Esophagus muscularis mucosa (tissue), 4 donors: Measurements from ENCODE around the gene ZFP36. TPM values are rescaled to one million over a fixed set of nuclear protein-coding genes. Genes with fewer than 3 reads are reported as not detected.

Experiments
- DNase-seq: peaks from one replicate; pipeline ENCODE4 v3.0.0-alpha.2; 2017; ENCODE audit errors: extremely low spot score
- H3K27ac ChIP-seq, 4 donors: fragments of 200-600 bp; sonication (generic); replicated peaks in 1 of 4; 1 replicate in 3 of 4; 2 replicates in 1 of 4; pipeline ENCODE4 v1.5.1; 2016 to 2019; ENCODE audit warnings: mild to moderate bottlenecking in 1 of 4
- H3K27me3 ChIP-seq, 4 donors: fragments of 200-600 bp; sonication (generic); one replicate each; pipeline versions ENCODE4 v1.5.1 to v1.6.0; 2016 to 2019
- H3K36me3 ChIP-seq, 4 donors: fragments of 200-600 bp; sonication (generic); one replicate each; pipeline ENCODE4 v1.5.1; 2016 to 2019
- H3K4me1 ChIP-seq, 4 donors: fragments of 200-600 bp; sonication (generic); one replicate each; pipeline ENCODE4 v1.5.1; 2016 to 2019
- H3K4me3 ChIP-seq, 4 donors: fragments of 200-600 bp; sonication (generic); 1 replicate in 2 of 4; 2 replicates in 2 of 4; pipeline ENCODE4 v1.5.1; 2016 to 2019; ENCODE audit warnings: mild to moderate bottlenecking in 4 of 4, moderate library complexity in 1 of 4
- H3K9me3 ChIP-seq, 4 donors: fragments of 200-600 bp; sonication (generic); 1 replicate in 3 of 4; 2 replicates in 1 of 4; pipeline ENCODE4 v1.5.1; 2016 to 2019
- EP300 ChIP-seq: sonication (generic); formaldehyde crosslinking; IDR thresholded peaks from one replicate; pipeline ENCODE4 v1.6.1; 2017; ENCODE audit warnings: antibody characterized with exemption
- POLR2A ChIP-seq: fragments of 450-650 bp; IDR thresholded peaks from one replicate; pipeline ENCODE4 v1.6.1; 2017; ENCODE audit warnings: antibody characterized with exemption, moderate library complexity, mild to moderate bottlenecking, low read depth
- POLR2AphosphoS5 ChIP-seq, 2 donors: sonication (generic); formaldehyde crosslinking; IDR thresholded peaks; one replicate each; pipeline ENCODE4 v1.6.1; 2017; ENCODE audit warnings: antibody characterized with exemption in 2 of 2
- WGBS: methylation state at CpG from one replicate; pipeline ENCODE4 v1.1.5; 2018; 5-methylcytosine and 5-hydroxymethylcytosine counted together
- intact Hi-C: fragments of 100-400 bp; cut with DNase I; formaldehyde crosslinking; loops from one replicate; pipeline ENCODE4 v1.15.1; 2023
- total RNA-seq, 4 donors: library from RNA; depleted of rRNA; stranded (reverse); fragments of >200 nt; gene quantifications; one replicate each; pipeline versions ENCODE4 v1.1.0 to v1.2.1, GENCODE V29; 2016
- TF ChIP-seq, protein P1 (sequence below), 3 experiments: fragments of 200-600 bp in 2 of 3; fragments of 450-650 bp in 1 of 3; sonication (generic) in 2 of 3; IDR thresholded peaks; one replicate each; pipeline ENCODE4 v1.5.1; 2017 to 2019; ENCODE audit warnings: antibody characterized with exemption in 3 of 3, mild to moderate bottlenecking in 2 of 3, moderate library complexity in 1 of 3

ZFP36 gene
- total RNA-seq, 4 donors from 2014 or later = 135 to 577 (median 196) TPM

DNA sequence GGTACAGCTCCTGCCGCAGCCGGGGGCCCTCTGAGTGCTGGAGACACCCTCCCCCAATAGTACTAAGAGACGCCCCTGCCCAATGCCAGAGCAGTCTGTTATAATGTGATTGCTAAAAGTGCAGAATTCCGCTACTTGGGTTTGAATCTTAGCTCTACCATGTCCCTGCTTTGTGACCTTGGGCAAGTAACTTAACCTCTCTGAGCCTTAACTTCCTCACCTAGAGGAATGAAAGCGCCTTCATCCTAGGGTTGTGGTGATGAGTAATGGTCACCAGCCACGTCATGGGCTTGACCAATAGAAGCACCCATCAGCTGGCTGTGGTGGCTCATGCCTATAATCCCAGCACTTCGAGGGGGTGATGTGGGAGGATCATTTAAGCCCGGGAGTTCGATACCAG, 12.4 kb downstream of the ZFP36 start:
- DNase-seq = no peak
- no peak for TF ChIP-seq POLR2AphosphoS5 (IDR thresholded peaks at IDR 0.05)
- TF ChIP-seq EP300 = no peak
- TF ChIP-seq, protein P1, sequence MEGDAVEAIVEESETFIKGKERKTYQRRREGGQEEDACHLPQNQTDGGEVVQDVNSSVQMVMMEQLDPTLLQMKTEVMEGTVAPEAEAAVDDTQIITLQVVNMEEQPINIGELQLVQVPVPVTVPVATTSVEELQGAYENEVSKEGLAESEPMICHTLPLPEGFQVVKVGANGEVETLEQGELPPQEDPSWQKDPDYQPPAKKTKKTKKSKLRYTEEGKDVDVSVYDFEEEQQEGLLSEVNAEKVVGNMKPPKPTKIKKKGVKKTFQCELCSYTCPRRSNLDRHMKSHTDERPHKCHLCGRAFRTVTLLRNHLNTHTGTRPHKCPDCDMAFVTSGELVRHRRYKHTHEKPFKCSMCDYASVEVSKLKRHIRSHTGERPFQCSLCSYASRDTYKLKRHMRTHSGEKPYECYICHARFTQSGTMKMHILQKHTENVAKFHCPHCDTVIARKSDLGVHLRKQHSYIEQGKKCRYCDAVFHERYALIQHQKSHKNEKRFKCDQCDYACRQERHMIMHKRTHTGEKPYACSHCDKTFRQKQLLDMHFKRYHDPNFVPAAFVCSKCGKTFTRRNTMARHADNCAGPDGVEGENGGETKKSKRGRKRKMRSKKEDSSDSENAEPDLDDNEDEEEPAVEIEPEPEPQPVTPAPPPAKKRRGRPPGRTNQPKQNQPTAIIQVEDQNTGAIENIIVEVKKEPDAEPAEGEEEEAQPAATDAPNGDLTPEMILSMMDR (IDR thresholded peaks at IDR 0.05) = no peak
- no peak for TF ChIP-seq POLR2A
- peaks cover 24 to 86% (median 84%) of the 10 kb centered on the region in 4 donors for H3K36me3 ChIP-seq
- no peak overlapping the region for H3K27ac ChIP-seq
- intact Hi-C loops = no loop called here
- no peaks in the 10 kb centered on the region for H3K9me3 ChIP-seq
- no peaks in the 10 kb centered on the region for H3K27me3 ChIP-seq
- 90% methylated on average over 5 of the region's 9 CpGs for WGBS
- no peak overlapping the region for H3K4me3 ChIP-seq
- H3K4me1 ChIP-seq = peaks cover 18 to 36% (median 32%) of the 10 kb centered on the region in 4 donors

DNA sequence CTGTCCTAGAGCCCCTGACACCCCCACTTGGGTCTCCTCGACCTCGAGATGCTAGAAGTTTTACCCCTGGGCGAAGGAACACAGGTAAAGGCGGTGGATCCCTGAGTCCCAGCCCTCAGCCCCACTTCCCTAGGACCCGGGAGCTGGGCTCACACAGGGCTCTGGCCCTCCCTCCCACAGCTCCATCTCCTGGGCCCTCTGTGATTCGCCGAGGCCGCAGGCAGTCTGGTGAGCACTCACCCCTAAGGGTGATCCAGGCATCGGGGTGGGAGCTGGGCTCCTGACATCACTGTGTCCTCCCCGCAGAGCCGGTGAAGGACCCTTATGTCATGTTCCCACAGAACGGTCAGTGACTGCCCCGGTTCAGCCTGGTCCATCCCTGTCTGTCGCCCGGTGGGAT, 14.1 kb downstream of the ZFP36 start:
- TF ChIP-seq POLR2AphosphoS5 (IDR thresholded peaks at IDR 0.05) (no peak), EP300 (no peak), POLR2A (no peak)
- TF ChIP-seq, protein P1 (IDR thresholded peaks at IDR 0.05) = no peak
- WGBS = 92% methylated on average over 11 of the region's 15 CpGs
- Histone ChIP-seq H3K27ac (peak overlapping the region in 1 of 4 donors; percentile 33), H3K4me1 (peaks cover 4 to 18% (median 14%) of the 10 kb centered on the region in 4 donors), H3K36me3 (peaks cover 24 to 94% (median 92%) of the 10 kb centered on the region in 4 donors), H3K4me3 (no peak overlapping the region), H3K9me3 (no peaks in the 10 kb centered on the region), H3K27me3 (no peaks in the 10 kb centered on the region)
- intact Hi-C loops = loop anchor here (10.0 kb wide), 1 partner anchor 76 kb away; the partner anchor contains the start of gene SAMD4B
- DNase-seq = no peak

DNA sequence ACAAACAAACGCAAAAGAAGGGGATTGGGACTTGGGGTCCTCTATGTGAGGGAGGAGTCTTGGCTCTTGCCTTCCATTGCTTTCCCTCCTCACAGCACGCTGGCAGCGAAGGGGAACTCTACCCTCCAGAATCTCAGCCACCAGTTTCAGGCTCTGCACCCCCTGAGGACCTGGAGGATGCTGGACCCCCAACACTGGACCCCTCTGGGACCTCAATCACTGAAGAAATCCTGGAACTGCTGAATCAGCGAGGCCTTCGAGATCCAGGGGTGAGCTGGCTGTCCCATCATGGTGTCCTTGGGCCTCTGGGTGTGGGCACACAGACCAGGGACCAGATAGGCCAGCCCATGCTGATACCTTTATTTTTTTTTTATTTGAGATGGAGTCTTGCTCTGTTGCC, 15.4 kb downstream of the ZFP36 start:
- Histone ChIP-seq H3K4me3 (no peak overlapping the region), H3K9me3 (no peaks in the 10 kb centered on the region), H3K36me3 (peaks cover 24 to 81% (median 79%) of the 10 kb centered on the region in 4 donors), H3K27ac (no peak overlapping the region), H3K4me1 (peaks cover 0 to 6% (median 2%) of the 10 kb centered on the region in 4 donors), H3K27me3 (no peaks in the 10 kb centered on the region)
- TF ChIP-seq EP300 = no peak
- TF ChIP-seq POLR2AphosphoS5 (IDR thresholded peaks at IDR 0.05) = no peak
- TF ChIP-seq, protein P1 (IDR thresholded peaks at IDR 0.05) = no peak
- no peak for TF ChIP-seq POLR2A
- intact Hi-C loops = loop anchor here (10.0 kb wide), 1 partner anchor 77 kb away; the partner anchor contains the start of gene SAMD4B
- no peak for DNase-seq
- WGBS = 92% methylated on average over 5 of the region's 5 CpGs

DNA sequence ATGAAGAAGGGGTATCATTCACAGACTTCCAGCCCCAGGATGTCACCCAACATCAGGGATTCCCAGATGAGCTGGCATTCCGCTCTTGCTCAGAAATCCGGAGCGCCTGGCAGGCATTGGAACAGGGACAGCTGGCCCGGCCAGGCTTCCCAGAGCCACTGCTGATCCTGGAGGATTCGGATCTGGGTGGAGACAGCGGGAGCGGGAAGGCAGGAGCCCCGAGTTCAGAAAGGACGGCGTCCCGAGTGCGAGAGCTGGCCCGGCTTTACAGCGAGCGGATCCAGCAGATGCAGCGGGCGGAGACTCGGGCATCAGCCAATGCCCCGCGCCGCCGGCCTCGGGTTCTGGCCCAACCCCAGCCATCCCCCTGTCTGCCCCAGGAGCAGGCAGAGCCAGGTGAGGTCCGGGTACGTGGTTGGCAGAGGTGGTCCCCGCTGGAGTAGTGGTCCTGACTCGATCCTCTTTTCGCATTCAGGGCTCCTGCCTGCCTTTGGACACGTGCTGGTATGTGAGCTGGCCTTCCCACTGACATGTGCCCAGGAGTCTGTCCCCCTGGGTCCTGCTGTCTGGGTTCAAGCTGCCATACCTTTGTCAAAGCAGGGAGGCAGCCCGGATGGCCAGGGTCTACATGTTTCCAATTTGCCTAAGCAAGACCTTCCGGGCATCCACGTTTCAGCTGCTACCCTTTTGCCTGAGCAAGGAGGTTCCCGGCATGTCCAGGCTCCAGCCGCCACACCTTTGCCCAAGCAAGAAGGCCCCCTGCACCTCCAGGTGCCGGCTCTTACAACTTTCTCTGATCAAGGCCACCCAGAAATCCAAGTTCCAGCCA, 16.8 kb downstream of the ZFP36 start:
- H3K9me3 ChIP-seq = no peaks in the 10 kb centered on the region
- H3K27ac ChIP-seq = no peak overlapping the region
- H3K36me3 ChIP-seq = peaks cover 16 to 67% (median 65%) of the 10 kb centered on the region in 4 donors
- no peak overlapping the region for H3K4me3 ChIP-seq
- TF ChIP-seq POLR2AphosphoS5 (IDR thresholded peaks at IDR 0.05) = peak in 1 of 2 donors; percentile 7
- TF ChIP-seq, protein P1 (IDR thresholded peaks at IDR 0.05) = no peak
- DNase-seq = no peak
- no peaks in the 10 kb centered on the region for H3K27me3 ChIP-seq
- WGBS = 93% methylated on average over 15 of the region's 35 CpGs
- intact Hi-C loops = loop anchor here (10.0 kb wide), 1 partner anchor 79 kb away; the partner anchor contains the start of gene SAMD4B
- peaks cover 8 to 12% (median 11%) of the 10 kb centered on the region in 4 donors for H3K4me1 ChIP-seq
